GM21619 (cell line): ENCODE measurements around the gene OR52L1.
"Not testable (repeated sequence)": the region's sequence is repeated elsewhere in the genome, so short reads cannot be mapped to it uniquely, and the experiment has no call there.

Experiments used
- ATAC-seq: cut with Tn5 transposase; IDR thresholded peaks from one replicate; pipeline ENCODE4 v1.9.1; 2021; ENCODE audit not compliant: unreplicated experiment

The OR52L1 gene

GRCh38 chr11:5986885-5987284 is at the start of gene OR52L1:
OR52L1 (minus strand) TSS chr11:5986985; CDS start chr11:5986930, 55 bp downstream.
- no peak for ATAC-seq

- ATAC-seq = no peak
Measured at GRCh38 chr11:6030708-6031405, 44.1 kb upstream of the OR52L1 start, which contains the start of gene OR56A1. OR56A1 (minus strand) TSS chr11:6030758; CDS start chr11:6027692, 3,066 bp downstream.

- no peak for ATAC-seq
Measured at GRCh38 chr11:6027501-6027900, 40.7 kb upstream of the OR52L1 start.

GRCh38 chr11:6025056-6025455 is 38.3 kb upstream of the OR52L1 start:
- no peak for ATAC-seq

GRCh38 chr11:6022956-6023355 is 36.2 kb upstream of the OR52L1 start:
- ATAC-seq = no peak

- ATAC-seq = no peak
Measured at GRCh38 chr11:6013042-6013441, 26.3 kb upstream of the OR52L1 start.

GRCh38 chr11:6012035-6012668 is 25.4 kb upstream of the OR52L1 start:
- no peak for ATAC-seq

GRCh38 chr11:6006846-6007245 is 20.1 kb upstream of the OR52L1 start, which contains the start of gene OR56A4:
OR56A4 (minus strand) TSS chr11:6006946; CDS start chr11:6002992, 3,954 bp downstream.
- ATAC-seq = no peak

- ATAC-seq = no peak
Measured at GRCh38 chr11:6006395-6006794, 19.6 kb upstream of the OR52L1 start.

GRCh38 chr11:6002202-6002699 is 15.5 kb upstream of the OR52L1 start:
- no peak for ATAC-seq

GRCh38 chr11:5994791-5995190 is 8.0 kb upstream of the OR52L1 start:
- ATAC-seq = no peak

GRCh38 chr11:5992604-5993251 is 5.9 kb upstream of the OR52L1 start:
- ATAC-seq = peak; percentile 47

- ATAC-seq = peak; percentile 32
Measured at GRCh38 chr11:5992150-5992549, 5.4 kb upstream of the OR52L1 start.

GRCh38 chr11:5989203-5989602 is 2.4 kb upstream of the OR52L1 start:
- no peak for ATAC-seq

- no peak for ATAC-seq
Measured at GRCh38 chr11:5983443-5983842, 3.3 kb downstream of the OR52L1 start.

- ATAC-seq = no peak
Measured at GRCh38 chr11:5973530-5973929, 13.3 kb downstream of the OR52L1 start.

- ATAC-seq = no peak
Measured at GRCh38 chr11:5968394-5968793, 18.4 kb downstream of the OR52L1 start, which contains the start of gene OR56A5. OR56A5 (minus strand) TSS chr11:5968494; CDS start chr11:5968494, 0 bp downstream.

GRCh38 chr11:5967708-5968107 is 19.1 kb downstream of the OR52L1 start:
- no peak for ATAC-seq

- ATAC-seq = no peak
Measured at GRCh38 chr11:5966958-5967357, 19.8 kb downstream of the OR52L1 start.

GRCh38 chr11:5960704-5961320 is 26.0 kb downstream of the OR52L1 start:
- not testable (repeated sequence) for ATAC-seq

- no peak for ATAC-seq
Measured at GRCh38 chr11:5955586-5955985, 31.2 kb downstream of the OR52L1 start.
